ENCODE results near the gene ZXDC. TPM values are rescaled to one million over a fixed set of nuclear protein-coding genes. Genes with fewer than 3 reads are reported as not detected.

Gene ZXDC
- total RNA-seq, 1 donor from 2014 or later, result 25.4 TPM

GRCh38 chr3:126439346-126439967 lies 36.2 kb downstream of the ZXDC start:
- no peak for TF ChIP-seq CTCF (IDR thresholded peaks at IDR 0.05; ENCODE audit: unreplicated experiment)
- Mint-ChIP-seq H3K4me1 (ENCODE audit: unreplicated experiment) (no peaks in the 10 kb centered on the region), H3K9me3 (ENCODE audit: unreplicated experiment) (no peaks in the 10 kb centered on the region), H3K27me3 (ENCODE audit: unreplicated experiment) (peaks cover 4% of the 10 kb centered on the region), H3K4me3 (ENCODE audit: unreplicated experiment) (no peak overlapping the region), H3K36me3 (ENCODE audit: low read depth, unreplicated experiment) (peaks cover 12% of the 10 kb centered on the region), H3K27ac (ENCODE audit: unreplicated experiment) (no peak overlapping the region)
- DNase-seq (ENCODE audit: low spot score), result no peak

GRCh38 chr3:126438746-126439145 lies 36.9 kb downstream of the ZXDC start:
- Mint-ChIP-seq H3K27me3 (ENCODE audit: unreplicated experiment) (peaks cover 4% of the 10 kb centered on the region), H3K36me3 (ENCODE audit: low read depth, unreplicated experiment) (peaks cover 12% of the 10 kb centered on the region), H3K4me3 (ENCODE audit: unreplicated experiment) (peak overlapping the region; percentile 29), H3K4me1 (ENCODE audit: unreplicated experiment) (no peaks in the 10 kb centered on the region), H3K27ac (ENCODE audit: unreplicated experiment) (no peak overlapping the region), H3K9me3 (ENCODE audit: unreplicated experiment) (no peaks in the 10 kb centered on the region)
- TF ChIP-seq CTCF (IDR thresholded peaks at IDR 0.05; ENCODE audit: unreplicated experiment), result no peak
- no peak for DNase-seq (ENCODE audit: low spot score)

DNA sequence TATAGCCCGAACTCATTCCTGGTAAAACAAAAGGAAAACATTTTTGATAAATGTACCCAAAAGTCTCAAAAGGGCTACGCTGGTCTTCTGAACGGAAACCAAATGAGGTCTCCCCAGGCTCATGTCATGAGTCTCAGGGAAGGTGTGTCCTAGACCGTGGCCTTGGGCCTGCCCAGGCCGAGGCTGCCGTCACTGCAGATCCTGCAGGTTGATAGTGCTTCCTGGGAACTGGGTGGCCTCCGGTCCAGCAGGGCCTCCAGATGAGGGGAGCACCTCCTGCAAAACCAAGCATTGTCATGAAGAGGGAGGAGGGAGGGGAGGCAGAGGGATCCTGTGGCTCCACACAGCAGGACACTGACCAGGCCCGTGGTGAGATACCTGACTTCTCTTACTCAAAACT lies 37.5 kb downstream of the ZXDC start:
- no peak for TF ChIP-seq CTCF (IDR thresholded peaks at IDR 0.05; ENCODE audit: unreplicated experiment)
- H3K27ac Mint-ChIP-seq (ENCODE audit: unreplicated experiment), result no peak overlapping the region
- peaks cover 3% of the 10 kb centered on the region for H3K27me3 Mint-ChIP-seq (ENCODE audit: unreplicated experiment)

DNA sequence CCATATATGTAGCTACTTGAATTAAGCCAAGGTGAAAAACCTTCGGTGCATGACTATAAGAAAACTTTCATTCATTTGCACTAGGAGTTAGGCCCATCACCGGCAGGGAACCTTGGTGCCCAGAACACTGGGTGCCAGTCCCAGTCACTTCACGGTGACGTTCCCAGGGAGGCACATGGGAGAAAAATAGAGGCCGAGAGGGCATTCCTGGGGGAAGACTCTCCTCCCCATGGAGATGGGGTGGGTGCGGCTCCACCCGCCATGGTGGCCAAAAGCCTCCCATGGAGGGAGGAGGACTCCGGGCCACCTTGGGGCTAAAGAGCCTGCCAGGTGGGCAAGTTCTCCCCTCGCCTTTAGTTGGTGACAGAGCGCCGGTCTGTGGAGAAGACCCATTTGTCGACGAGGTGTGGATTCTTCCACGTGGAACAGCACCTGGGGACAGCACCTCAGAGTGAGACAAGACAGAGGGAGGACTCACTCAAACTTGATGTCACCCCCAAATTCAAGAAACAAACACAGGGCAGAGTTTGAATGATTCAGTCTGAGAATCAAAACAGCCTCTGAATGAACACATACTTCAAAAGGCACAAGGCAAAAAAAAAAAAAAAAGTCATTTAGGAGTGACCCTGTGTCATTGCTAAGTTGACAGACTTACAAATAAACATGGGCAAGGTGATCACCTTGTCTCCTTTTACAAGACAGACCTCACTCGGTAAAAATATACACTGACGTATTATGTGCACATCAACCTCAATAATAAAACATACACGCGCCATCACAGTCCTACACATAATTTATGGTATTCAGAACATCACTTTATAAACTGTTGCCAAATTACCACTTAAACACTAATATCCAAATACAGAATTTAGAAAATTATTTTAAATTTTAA lies 38.6 kb downstream of the ZXDC start:
- no peak overlapping the region for H3K27ac Mint-ChIP-seq (ENCODE audit: unreplicated experiment)
- no peak overlapping the region for H3K4me3 Mint-ChIP-seq (ENCODE audit: unreplicated experiment)
- H3K36me3 Mint-ChIP-seq (ENCODE audit: low read depth, unreplicated experiment), result peaks cover 12% of the 10 kb centered on the region
- DNase-seq (ENCODE audit: low spot score), result no peak
- no peaks in the 10 kb centered on the region for H3K9me3 Mint-ChIP-seq (ENCODE audit: unreplicated experiment)
- H3K4me1 Mint-ChIP-seq (ENCODE audit: unreplicated experiment), result no peaks in the 10 kb centered on the region
- no peak for TF ChIP-seq CTCF (IDR thresholded peaks at IDR 0.05; ENCODE audit: unreplicated experiment)
- peaks cover 3% of the 10 kb centered on the region for H3K27me3 Mint-ChIP-seq (ENCODE audit: unreplicated experiment)

More for the DNA sequence above, 37.5 kb downstream of the ZXDC start:
- peaks cover 12% of the 10 kb centered on the region for H3K36me3 Mint-ChIP-seq (ENCODE audit: low read depth, unreplicated experiment)
- H3K4me3 Mint-ChIP-seq (ENCODE audit: unreplicated experiment), result no peak overlapping the region
- no peaks in the 10 kb centered on the region for H3K4me1 Mint-ChIP-seq (ENCODE audit: unreplicated experiment)
- no peaks in the 10 kb centered on the region for H3K9me3 Mint-ChIP-seq (ENCODE audit: unreplicated experiment)
- DNase-seq (ENCODE audit: low spot score), result no peak
